RCC 7860 (cell line): ENCODE data around the gene HECTD4.

ENCODE experiments used
- DNase-seq: peaks from one replicate; pipeline ENCODE4 v3.0.0-alpha.2; 2015; ENCODE audit warnings: low spot score
- FAIRE-seq: peaks from 2 replicates; lab custom pipeline; 2012; peaks lifted over from hg19 to GRCh38; lab: Jason Lieb, UNC

Gene HECTD4

DNA sequence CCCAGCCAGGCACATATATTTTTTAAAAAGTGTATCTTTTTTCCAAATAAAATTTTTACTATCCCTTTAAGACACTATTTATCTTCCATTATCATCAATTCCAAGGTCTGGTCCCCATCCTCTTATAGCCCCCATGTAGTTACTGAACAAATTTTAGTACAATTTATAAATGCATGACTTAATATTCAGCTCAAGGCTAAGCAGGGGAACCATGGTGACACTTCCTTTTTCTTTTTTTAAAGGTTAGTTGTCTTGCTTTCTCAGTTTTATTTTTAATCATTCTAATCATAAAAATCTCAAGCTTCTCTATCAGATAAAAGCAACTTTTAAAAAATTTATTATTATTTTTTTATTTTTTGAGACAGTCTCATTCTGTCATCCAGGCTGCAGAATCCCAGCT is 164.6 kb downstream of the HECTD4 start:
- no peak for DNase-seq
- FAIRE-seq, result no peak

DNA sequence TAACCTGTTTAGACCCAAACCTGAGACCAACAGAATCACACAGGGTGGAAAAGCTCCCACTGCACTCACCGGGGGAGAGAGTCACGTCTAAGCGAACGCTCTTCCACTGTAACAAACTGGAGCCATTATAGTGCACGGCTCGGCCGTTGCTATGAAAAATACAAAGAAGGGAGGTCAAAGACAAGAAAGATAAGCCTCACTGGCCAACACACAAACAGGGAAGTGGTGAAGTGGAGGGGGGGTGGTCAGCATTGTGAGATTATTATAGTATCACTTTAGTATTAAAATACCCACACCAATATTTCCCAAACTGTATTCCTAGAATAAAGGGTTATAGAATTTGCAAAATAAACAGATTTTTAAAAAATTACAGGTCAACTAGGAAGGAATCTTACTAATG is 166.0 kb downstream of the HECTD4 start:
- FAIRE-seq, result no peak
- no peak for DNase-seq

DNA sequence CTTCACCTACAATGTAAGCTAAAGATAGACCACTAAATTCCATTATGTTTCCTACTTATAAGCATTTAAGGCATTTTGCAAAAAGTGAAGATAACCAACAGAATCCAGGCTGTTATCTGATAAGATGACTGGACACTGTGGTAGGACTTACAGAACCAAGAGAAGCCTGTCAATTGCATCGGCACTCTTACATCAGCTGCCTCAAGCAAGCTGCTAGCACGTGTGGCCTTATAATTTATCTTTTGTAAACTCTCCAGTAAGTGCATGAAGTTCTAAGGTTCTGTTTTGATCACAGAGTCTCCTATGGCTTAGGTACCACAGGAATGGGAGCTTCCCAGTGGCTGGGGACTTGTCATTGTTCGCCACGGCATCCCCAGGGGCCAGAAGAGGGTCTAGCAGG is 168.2 kb downstream of the HECTD4 start:
- DNase-seq, result no peak
- no peak for FAIRE-seq

DNA sequence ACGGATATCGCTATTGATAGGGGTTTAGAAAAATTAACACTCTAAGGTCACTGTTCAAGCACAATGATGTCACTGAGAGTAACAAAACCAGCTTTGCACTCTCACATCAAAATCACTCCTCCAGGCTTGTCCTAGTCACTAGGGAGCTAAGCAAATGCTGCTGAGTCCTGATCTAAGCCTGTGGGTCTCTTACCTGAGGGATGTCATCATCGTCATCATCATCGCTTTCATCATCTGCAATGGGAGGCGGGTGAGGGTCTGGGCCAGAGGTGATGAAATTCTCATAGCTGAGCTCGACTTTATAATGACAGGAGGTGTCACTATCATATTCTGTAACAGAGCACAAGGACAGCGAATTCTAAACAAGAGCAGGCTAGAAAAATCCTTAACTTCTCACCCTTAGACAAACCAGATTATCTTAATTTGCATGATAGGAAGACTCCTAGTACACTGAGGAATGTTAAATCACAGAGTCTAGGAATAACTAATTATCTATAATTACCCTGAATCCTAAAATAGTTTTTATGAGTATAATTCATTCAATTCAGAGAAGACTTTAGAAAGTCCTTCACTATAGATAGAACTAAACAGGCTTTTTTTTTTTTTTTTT is 173.8 kb downstream of the HECTD4 start:
- FAIRE-seq (no peak), DNase-seq (no peak)

DNA sequence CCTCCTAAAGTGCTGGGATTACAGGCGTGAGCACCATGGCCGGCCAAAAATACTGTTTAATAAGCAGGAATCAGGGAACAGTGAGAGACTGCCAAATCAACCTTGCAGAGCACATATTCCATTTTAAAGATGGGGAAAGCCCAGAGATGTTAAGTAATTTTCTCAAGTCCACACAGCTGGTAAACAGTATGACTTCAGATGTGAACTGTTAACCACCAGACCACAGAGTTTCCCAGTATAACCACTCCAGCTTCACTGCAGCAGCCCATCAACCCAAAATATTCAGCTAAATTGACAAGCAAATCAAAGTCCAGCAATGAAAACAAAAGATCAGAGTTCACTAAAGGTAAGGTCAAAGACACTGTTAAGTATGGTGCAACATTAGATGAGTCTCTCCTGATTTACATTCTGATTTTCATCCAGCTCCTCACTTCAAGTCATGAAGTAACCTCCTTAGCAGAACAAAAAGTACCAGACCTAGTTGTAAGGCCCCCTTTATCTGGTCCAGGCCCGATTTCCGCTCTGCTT is 174.8 kb downstream of the HECTD4 start:
- DNase-seq, result no peak
- FAIRE-seq, result no peak

DNA sequence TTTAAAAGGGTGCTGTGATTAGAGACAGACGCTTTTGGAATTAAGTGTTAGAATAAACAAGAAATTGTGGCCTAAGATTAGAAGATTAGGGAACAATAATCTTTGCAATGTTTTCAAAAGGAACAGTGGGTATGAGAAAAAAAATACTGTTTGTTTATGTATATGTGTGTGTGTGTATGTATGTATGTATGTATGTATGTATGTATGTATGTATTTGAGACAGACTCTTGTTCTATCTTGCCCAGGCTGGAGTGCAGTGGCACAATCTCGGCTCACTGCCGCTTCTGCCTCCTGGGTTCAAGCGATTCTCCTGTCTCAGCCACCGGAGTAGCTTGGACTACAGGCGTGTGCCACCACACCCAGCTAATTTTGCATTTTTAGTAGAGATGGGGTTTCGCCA is 175.3 kb downstream of the HECTD4 start:
- DNase-seq (no peak), FAIRE-seq (no peak)

- FAIRE-seq (no peak), DNase-seq (no peak)
Measured at GRCh38 chr12:112199136-112199535, 183.1 kb downstream of the HECTD4 start.

DNA sequence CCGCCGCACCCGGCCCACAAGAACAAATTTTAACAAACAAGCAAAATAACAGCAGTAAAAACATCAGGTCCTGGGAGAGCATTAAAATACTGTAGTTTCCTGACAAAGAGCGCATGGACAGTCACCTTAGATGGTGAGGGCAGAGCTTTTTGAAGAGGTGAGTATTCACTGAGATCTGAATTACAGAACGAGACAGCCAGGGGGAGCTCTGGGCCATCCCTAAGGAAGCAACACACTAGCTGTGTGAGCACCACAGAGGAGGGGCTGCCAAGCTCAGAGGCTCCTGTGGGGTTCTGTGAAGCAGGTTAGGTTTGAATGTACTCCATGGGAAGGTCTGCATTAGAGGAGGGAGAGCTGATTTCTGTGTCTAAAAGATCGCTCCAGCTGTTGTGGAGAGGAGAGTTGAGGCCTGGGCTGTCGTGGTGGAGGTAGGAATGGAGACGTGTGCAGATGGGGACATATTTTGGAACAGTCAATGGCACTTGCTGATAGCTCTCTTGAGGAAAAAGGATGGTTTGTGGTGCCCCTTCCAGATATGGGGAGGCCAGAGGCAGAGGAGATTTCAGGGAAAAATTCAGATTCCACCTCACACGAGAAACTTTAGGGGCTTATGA is 184.0 kb downstream of the HECTD4 start:
- FAIRE-seq, result no peak

DNA sequence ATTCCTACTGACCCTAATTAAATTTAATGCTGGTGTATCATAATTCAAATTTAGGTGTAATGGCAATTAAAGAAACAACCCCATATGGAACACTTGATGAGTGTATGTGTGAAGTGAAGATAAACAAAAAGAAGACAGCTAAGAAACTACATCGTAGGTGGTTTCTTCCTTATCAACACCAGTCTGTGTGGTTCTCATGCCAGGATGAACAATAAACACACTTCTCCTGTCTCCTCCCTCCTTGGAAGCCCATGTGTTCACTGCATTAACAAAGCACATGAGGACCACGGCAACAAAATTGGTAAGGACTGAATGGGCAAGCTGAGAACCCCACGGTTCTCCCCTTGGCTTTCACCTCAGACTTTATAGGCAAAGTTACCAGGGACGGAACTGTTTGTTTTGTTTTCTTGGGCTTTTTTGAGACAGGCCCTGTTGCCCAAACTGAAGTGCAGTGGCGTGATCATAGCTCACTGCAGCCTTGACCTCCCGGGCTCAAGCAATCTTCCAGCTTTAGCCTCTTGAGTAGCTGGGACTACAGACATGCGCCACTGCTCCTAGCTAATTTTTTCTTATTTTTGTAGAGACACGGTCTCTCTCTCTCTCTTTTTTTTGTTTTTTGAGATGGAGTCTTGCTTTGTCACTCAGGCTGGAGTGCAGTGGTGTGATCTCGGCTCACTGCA is 185.9 kb downstream of the HECTD4 start:
- no peak for DNase-seq
- no peak for FAIRE-seq

More for the DNA sequence above, 184.0 kb downstream of the HECTD4 start:
- peak; percentile 29 for DNase-seq

GRCh38 chr12:112194601-112195247 is 187.5 kb downstream of the HECTD4 start:
- FAIRE-seq (no peak), DNase-seq (no peak)

DNA sequence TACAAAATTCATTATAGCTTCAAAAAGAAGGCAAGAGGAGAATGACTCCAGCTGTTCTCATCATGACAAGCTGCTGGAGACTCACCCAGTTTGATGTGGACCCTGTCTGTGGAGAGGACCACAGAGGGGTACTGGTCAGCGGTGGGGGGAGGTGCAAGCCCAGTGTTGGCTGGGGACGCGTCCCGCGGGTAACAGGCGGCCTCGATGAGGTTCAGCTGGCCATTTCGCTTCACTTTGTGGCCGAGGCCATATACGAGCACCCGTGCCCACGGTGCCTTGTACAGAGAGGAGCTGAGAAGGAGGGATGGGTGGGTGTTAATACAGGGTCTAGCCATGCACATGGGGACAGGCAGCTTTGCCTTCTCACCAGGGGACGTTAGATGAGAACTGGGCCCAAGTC is 189.8 kb downstream of the HECTD4 start:
- no peak for FAIRE-seq

GRCh38 chr12:112191840-112192321 is 190.3 kb downstream of the HECTD4 start:
- no peak for DNase-seq
- FAIRE-seq, result no peak

More for the DNA sequence above, 189.8 kb downstream of the HECTD4 start:
- DNase-seq, result no peak

DNA sequence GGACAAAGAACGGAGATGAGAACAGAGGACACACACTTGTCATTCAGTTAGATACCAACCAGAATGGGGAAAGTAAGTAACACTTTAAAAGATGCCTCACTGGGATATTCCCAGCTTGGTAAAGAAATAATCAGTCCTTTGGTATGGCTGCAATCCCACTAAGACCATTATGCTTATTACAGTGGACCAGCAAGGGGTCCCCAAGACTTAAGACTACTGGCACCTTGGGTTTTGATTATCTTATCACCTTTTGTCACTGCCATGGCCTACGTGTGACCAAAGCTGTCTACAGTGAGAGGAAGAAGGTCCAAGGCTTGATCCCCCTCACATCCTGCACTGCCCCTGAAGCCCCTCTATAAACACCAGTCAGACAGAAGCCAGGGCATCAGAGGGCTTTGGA is 191.0 kb downstream of the HECTD4 start:
- no peak for DNase-seq

DNA sequence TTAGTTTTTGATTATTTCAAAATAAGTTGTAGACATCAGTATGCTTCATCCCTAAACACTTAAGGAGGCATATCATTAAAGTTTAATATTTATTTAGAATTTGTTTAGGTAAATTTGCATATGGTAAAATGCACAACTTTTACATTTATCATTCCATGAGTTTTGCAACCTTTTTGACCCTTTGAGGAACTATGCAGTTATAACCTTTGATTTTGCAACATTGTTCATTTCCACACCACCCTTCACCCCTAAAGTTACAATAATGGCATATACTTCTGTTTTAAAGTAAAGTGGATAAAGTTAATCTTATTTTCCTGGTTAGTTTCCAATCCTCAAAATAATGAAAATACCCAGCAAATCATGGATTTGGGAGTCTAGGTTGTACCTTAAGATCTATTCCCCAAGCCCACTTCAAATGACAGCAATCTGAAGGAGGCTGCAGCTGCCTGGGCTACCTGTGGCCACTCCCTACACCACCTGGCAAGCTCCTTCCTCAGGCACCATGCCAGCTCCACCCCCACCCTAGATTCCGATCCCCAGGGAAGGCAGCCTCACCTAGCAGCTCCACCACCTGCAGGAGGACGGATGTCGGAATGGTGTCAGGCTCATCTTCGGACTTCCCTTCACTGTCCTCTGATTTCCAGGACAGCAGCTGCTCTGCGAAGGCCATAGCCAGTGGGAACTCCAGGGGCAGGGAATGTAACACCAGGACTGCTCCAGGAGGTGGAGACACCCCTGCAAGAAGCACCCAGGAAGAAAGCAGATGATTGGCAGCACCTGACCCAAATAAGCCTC is 191.8 kb downstream of the HECTD4 start:
- no peak for FAIRE-seq

More for the DNA sequence above, 191.0 kb downstream of the HECTD4 start:
- FAIRE-seq, result no peak

DNA sequence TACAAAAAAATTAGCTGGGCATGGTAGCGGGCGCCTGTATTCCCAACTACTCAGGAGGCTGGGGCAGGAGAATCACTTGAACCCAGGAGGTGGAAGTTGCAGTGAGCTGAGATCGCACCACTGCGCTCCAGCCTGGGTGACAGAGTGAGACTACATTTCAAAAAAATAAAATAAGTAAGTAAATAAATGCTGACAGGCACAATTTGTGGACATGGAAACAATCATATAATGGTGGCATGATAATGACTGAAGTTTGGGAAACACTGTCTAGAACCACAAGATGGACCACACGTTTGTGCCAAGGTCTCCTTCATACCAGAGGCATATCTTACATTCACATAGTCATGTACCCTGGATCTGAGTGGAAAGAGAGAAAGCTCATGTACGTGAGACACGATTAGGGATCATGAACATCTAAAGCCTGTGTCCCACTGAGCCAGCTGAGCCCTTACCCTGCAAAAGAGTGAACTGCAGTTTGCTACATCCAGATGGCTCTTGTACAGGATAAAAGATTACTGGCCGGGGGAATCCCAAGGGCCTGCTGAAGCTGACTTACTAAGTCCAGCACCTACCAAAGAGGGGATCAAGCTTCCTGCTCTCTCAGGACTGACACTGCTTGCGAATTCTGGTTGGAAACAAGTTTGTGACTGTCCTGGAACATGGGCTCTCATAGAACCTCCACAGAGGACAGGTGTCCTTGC is 194.0 kb downstream of the HECTD4 start:
- no peak for DNase-seq
- no peak for FAIRE-seq

More for the DNA sequence above, 191.8 kb downstream of the HECTD4 start:
- DNase-seq, result no peak

DNA sequence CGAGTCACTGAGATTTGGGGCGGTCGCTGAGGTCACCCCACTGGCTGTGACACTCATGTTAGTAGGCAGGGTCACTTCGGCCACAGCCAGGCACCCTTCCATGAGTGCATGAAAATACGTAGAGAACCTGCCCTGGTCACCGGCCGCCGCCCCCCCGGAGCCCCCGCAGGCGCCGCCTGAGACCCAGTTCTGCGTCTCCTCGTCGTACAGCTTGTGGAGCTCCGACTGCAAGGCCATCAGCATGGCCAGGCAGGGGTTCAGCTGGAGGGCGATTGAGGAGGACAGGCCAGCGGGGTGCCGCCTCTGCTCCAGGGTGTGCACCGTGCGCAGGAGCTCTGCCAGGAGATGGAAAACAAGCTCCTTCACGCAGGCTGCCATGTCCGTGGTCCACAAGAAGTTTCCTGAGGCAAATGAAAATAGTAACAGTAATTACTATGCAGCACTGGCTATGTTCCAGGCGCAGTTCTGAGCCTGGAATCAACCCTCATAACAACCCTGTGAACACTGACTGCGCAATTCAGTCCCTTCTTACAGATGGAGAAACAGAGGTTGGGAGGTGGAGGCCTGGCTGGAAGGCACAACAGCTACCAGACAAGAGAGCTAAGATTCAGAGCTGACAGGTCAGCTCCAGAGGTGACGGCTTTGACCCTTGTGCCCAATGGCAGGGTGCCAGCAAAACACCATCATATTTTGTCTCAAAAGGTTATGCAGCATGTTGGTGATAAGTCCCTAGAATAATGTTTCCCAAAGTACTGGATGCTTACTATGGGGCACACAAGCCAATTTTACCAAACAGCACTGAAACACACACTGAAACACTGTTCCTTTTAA is 196.9 kb downstream of the HECTD4 start:
- FAIRE-seq (no peak), DNase-seq (no peak)

DNA sequence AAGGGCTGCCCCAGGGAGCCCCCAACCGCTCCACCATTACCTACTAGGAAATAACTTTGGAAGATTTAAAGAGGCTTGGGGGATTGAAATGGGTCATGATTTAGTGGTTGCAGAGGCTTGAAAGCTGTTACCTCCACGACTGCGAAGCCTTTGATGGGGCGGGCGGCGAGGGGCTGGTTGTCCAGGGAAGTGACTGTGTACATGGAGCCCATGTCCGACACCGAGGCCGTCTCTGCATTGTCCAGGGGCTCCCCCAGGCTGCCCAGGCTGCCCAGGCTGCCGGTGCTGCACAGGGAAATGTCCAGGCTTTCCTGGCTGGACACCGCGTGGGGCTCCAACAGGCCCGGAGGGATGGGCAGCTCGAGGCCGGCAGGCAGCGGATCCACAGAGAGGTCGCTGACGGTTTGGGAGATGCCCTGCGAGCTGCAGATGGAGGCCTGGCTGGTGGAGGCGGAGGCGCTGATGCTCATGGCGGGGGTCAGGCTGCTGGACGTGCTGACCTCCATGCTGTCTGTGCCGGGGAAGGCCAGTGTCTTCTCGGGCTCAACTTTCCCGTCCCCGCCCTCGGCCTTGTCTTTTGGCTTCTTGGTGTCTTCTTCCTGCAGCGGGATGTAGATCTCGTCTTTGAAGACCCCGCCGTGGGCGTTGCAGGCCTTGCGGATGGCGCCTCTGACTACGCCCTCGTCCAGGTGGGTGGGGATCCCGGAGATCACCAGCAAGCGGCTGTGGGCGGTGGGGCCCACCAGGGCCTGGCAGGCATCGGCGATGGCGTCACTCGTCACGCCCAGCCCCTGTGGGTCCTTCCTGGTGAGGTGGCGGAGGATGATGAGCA is 198.0 kb downstream of the HECTD4 start:
- no peak for DNase-seq
- FAIRE-seq, result no peak
